NOMO-1 treated with DMSO at 0.1 percent for 48 hours (cell line): Measurements from ENCODE around the gene NRG3.

Experiments used
- DNase-seq: peaks from one replicate; lab custom pipeline; 2025; ENCODE audit not compliant: unreplicated experiment; lab: John Stamatoyannopoulos, UW

NRG3 gene

GRCh38 chr10:82462910-82463551 lies 588.0 kb downstream of the NRG3 start:
- no peak for DNase-seq

- DNase-seq = no peak
Observed at GRCh38 chr10:82463614-82464013, 588.6 kb downstream of the NRG3 start.

- no peak for DNase-seq
Observed at GRCh38 chr10:82464191-82464818, 589.3 kb downstream of the NRG3 start.

- DNase-seq = no peak
Observed at GRCh38 chr10:82464966-82465365, 590.0 kb downstream of the NRG3 start.

GRCh38 chr10:82468453-82468852 lies 593.5 kb downstream of the NRG3 start:
- no peak for DNase-seq

- no peak for DNase-seq
Observed at GRCh38 chr10:82472406-82473335, 597.7 kb downstream of the NRG3 start.

GRCh38 chr10:82477776-82478175 lies 602.8 kb downstream of the NRG3 start:
- DNase-seq = no peak

GRCh38 chr10:82492647-82493046 lies 617.7 kb downstream of the NRG3 start:
- no peak for DNase-seq

GRCh38 chr10:82496114-82496513 lies 621.1 kb downstream of the NRG3 start:
- no peak for DNase-seq

- no peak for DNase-seq
Observed at GRCh38 chr10:82497439-82497838, 622.4 kb downstream of the NRG3 start.

GRCh38 chr10:82498976-82499375 lies 624.0 kb downstream of the NRG3 start:
- no peak for DNase-seq

- no peak for DNase-seq
Observed at GRCh38 chr10:82505009-82505408, 630.0 kb downstream of the NRG3 start.

- no peak for DNase-seq
Observed at GRCh38 chr10:82506680-82507376, 631.8 kb downstream of the NRG3 start.

GRCh38 chr10:82515256-82515655 lies 640.3 kb downstream of the NRG3 start:
- DNase-seq = no peak

- no peak for DNase-seq
Observed at GRCh38 chr10:82529062-82529461, 654.1 kb downstream of the NRG3 start.

GRCh38 chr10:82535457-82535856 lies 660.5 kb downstream of the NRG3 start:
- no peak for DNase-seq

GRCh38 chr10:82536668-82537067 lies 661.7 kb downstream of the NRG3 start:
- DNase-seq = no peak

GRCh38 chr10:82538272-82538671 lies 663.3 kb downstream of the NRG3 start:
- DNase-seq = no peak

- DNase-seq = no peak
Observed at GRCh38 chr10:82543631-82544030, 668.6 kb downstream of the NRG3 start.

GRCh38 chr10:82544377-82544776 lies 669.4 kb downstream of the NRG3 start:
- no peak for DNase-seq

- no peak for DNase-seq
Observed at GRCh38 chr10:82551506-82551905, 676.5 kb downstream of the NRG3 start.
